HCT116 (cell line): ENCODE measurements around the gene RAB34. TPM values are rescaled to one million over a fixed set of nuclear protein-coding genes. Genes with fewer than 3 reads are reported as not detected.

Source experiments
- ATAC-seq: fragments of 200-7000 bp; cut with Tn5 transposase; 2 replicates; pipeline ENCODE4 v1.9.1; 2020; ENCODE audit warnings: mild to moderate bottlenecking, moderate library complexity
- BruUV-seq: library from RNA; stranded (reverse); fragments of 400-500 nt; replicated peaks from 2 replicates; lab custom pipeline; 2021; lab: Mats Ljungman, UMichigan
- CTCF ChIA-PET: fragments of 300-600 bp; sonication (Branson Sonifier 250); formaldehyde crosslinking; loops from one replicate; lab custom pipeline; 2021; ENCODE audit warnings: antibody characterized with exemption; lab: Charles Lee
- POLR2A ChIA-PET: fragments of 300-600, 350-600 bp; sonication (Branson Sonifier 250); formaldehyde crosslinking; loops from one replicate; lab custom pipeline; 2021; ENCODE audit warnings: antibody characterized with exemption; lab: Charles Lee
- RAD21 ChIA-PET, 2 experiments: fragments of 300-600 bp; sonication (Branson Sonifier 250); formaldehyde crosslinking; loops; one replicate each; lab custom pipeline; 2023; ENCODE audit warnings: low total read pairs in 2 of 2; ENCODE audit not compliant: uncharacterized antibody in 2 of 2, unreplicated experiment in 2 of 2, low non-redundant PET in 1 of 2; lab: Charles Lee
- DNase-seq: peaks from one replicate; pipeline ENCODE4 v3.0.0-alpha.2; 2010; ENCODE audit warnings: low read depth, low spot score
- H2AFZ ChIP-seq: fragments of 200-600 bp; shearing (Covaris generic), sonication (generic); 2 replicates; pipeline ENCODE4 v1.6.1; 2017; ENCODE audit warnings: low read depth, mixed run types, mixed read lengths, antibody characterized with exemption, low read length; ENCODE audit not compliant: poor library complexity, severe bottlenecking
- H3K27ac ChIP-seq: 2 replicates; pipeline ENCODE4 v1.5.1; 2012; ENCODE audit warnings: low read depth, low read length
- H3K27me3 ChIP-seq: fragments of 200-600 bp; sonication (generic); 2 replicates; pipeline ENCODE4 v1.6.1; 2016; ENCODE audit warnings: mixed run types, low read length, mixed read lengths; ENCODE audit not compliant: insufficient read depth
- H3K36me3 ChIP-seq, 2 experiments: fragments of 200-500 bp in 1 of 2; fragments of 200-600 bp in 1 of 2; sonication (Bioruptor generic) in 1 of 2; sonication (generic) in 1 of 2; 2 replicates each; pipeline versions ENCODE4 v1.5.1 to v1.6.1; 2014 to 2016; ENCODE audit warnings: low read length in 2 of 2, inconsistent platforms in 1 of 2, mixed read lengths in 1 of 2, mixed run types in 1 of 2; ENCODE audit not compliant: insufficient read depth in 2 of 2, control insufficient read depth in 1 of 2
- H3K4me1 ChIP-seq, 2 experiments: fragments of 200-600 bp in 1 of 2; sonication (generic) in 1 of 2; 2 replicates each; pipeline versions ENCODE4 v1.5.1 to v1.6.1; 2012 to 2017; ENCODE audit warnings: low read length in 2 of 2, inconsistent platforms in 1 of 2, mild to moderate bottlenecking in 1 of 2, mixed read lengths in 1 of 2, mixed run types in 1 of 2, moderate library complexity in 1 of 2; ENCODE audit not compliant: insufficient read depth in 2 of 2, control insufficient read depth in 1 of 2
- H3K4me2 ChIP-seq: fragments of 200-600 bp; sonication (generic); 2 replicates; pipeline ENCODE4 v1.6.1; 2017; ENCODE audit warnings: mixed run types, low read length, mixed read lengths
- H3K4me3 ChIP-seq, 2 experiments: fragments of 200-600 bp in 1 of 2; sonication (generic) in 1 of 2; replicated peaks in 1 of 2; 2 replicates each; pipeline ENCODE4 v1.5.1; 2011 to 2016; ENCODE audit warnings: low read length in 2 of 2, control low read depth in 1 of 2, low read depth in 1 of 2, mild to moderate bottlenecking in 1 of 2, mixed read lengths in 1 of 2, mixed run types in 1 of 2
- H3K79me2 ChIP-seq: fragments of 200-600 bp; sonication (generic); 2 replicates; pipeline ENCODE4 v1.6.1; 2017; ENCODE audit warnings: mild to moderate bottlenecking, mixed run types, low read length, moderate library complexity, mixed read lengths; ENCODE audit not compliant: insufficient read depth
- H3K9ac ChIP-seq: fragments of 200-600 bp; sonication (generic); 2 replicates; pipeline ENCODE4 v1.6.1; 2016; ENCODE audit warnings: low read length, mixed read lengths
- H3K9me2 ChIP-seq: fragments of 200-600 bp; sonication (generic), shearing (Covaris generic); 2 replicates; pipeline ENCODE4 v1.6.1; 2017; ENCODE audit warnings: mixed run types, mild to moderate bottlenecking, moderate library complexity; ENCODE audit not compliant: insufficient read depth
- H3K9me3 ChIP-seq, 2 experiments: fragments of 200-500 bp in 1 of 2; fragments of 200-600 bp in 1 of 2; sonication (Bioruptor generic) in 1 of 2; sonication (generic) in 1 of 2; 2 replicates each; pipeline ENCODE4 v1.6.1; 2014 to 2017; ENCODE audit warnings: low read length in 2 of 2, mixed read lengths in 2 of 2, inconsistent platforms in 1 of 2, low read depth in 1 of 2, mild to moderate bottlenecking in 1 of 2, mixed run types in 1 of 2, moderate library complexity in 1 of 2; ENCODE audit not compliant: control insufficient read depth in 1 of 2, insufficient read depth in 1 of 2
- H4K20me1 ChIP-seq: fragments of 200-600 bp; sonication (generic), shearing (Covaris generic); 2 replicates; pipeline ENCODE4 v1.6.1; 2017; ENCODE audit warnings: mixed run types, mild to moderate bottlenecking, moderate library complexity; ENCODE audit not compliant: insufficient read depth
- CBX3 ChIP-seq: IDR thresholded peaks from 2 replicates; pipeline ENCODE4 v1.6.1; 2012; ENCODE audit warnings: low read depth
- EGR1 ChIP-seq: IDR thresholded peaks from 2 replicates; pipeline ENCODE4 v1.6.1; 2012; ENCODE audit warnings: low read depth
- EZH2phosphoT487 ChIP-seq: fragments of 200-600 bp; IDR thresholded peaks from 2 replicates; pipeline ENCODE4 v1.6.1; 2018; ENCODE audit warnings: antibody characterized with exemption, borderline replicate concordance
- FOSL1 ChIP-seq: IDR thresholded peaks from 2 replicates; pipeline ENCODE4 v1.6.1; 2012; ENCODE audit warnings: low read depth
- JUND ChIP-seq: IDR thresholded peaks from 2 replicates; pipeline ENCODE4 v1.6.1; 2012
- SP1 ChIP-seq: IDR thresholded peaks from 2 replicates; pipeline ENCODE4 v1.6.1; 2012; ENCODE audit warnings: low read depth
- SRF ChIP-seq: IDR thresholded peaks from 2 replicates; pipeline ENCODE4 v1.6.1; 2012; ENCODE audit warnings: low read depth
- TCF7L2 ChIP-seq: IDR thresholded peaks from 2 replicates; pipeline ENCODE4 v1.7.0; 2011; ENCODE audit warnings: borderline replicate concordance, inconsistent platforms; ENCODE audit not compliant: insufficient read depth, insufficient read length; ENCODE audit errors: extremely low read depth
- ZBTB33 ChIP-seq: IDR thresholded peaks from 2 replicates; pipeline ENCODE4 v1.6.1; 2011; ENCODE audit warnings: mild to moderate bottlenecking, low read length, moderate library complexity; ENCODE audit not compliant: insufficient replicate concordance; ENCODE audit errors: extremely low read depth
- ZFX ChIP-seq: fragments of 450-650 bp; IDR thresholded peaks from 2 replicates; pipeline ENCODE4 v1.6.1; 2017
- ZNF274 ChIP-seq: fragments of 200-500 bp; sonication (Bioruptor generic); IDR thresholded peaks from 2 replicates; pipeline ENCODE4 v1.6.1; 2014; ENCODE audit warnings: mild to moderate bottlenecking, low read depth, low read length, inconsistent platforms
- intact Hi-C: fragments of 100-400 bp; cut with micrococcal nuclease; formaldehyde crosslinking; loops from 2 replicates; pipeline ENCODE4 v1.10.0; 2022
- total RNA-seq: library from RNA; stranded (reverse); gene quantifications from one replicate; pipeline ENCODE4 v1.2.1, GENCODE V29; 2021; ENCODE audit not compliant: unreplicated experiment
- TF ChIP-seq, protein P1 (sequence below): IDR thresholded peaks from 2 replicates; pipeline ENCODE4 v1.6.1; 2012
- TF ChIP-seq, protein P2 (sequence below): IDR thresholded peaks from 2 replicates; pipeline ENCODE4 v1.6.1; 2012; ENCODE audit warnings: low read depth
- TF ChIP-seq, protein P3 (sequence below): IDR thresholded peaks from 2 replicates; pipeline ENCODE4 v1.6.1; 2012

Gene RAB34
- total RNA-seq, 1 experiment from 2014 or later, result 0.59 TPM

DNA sequence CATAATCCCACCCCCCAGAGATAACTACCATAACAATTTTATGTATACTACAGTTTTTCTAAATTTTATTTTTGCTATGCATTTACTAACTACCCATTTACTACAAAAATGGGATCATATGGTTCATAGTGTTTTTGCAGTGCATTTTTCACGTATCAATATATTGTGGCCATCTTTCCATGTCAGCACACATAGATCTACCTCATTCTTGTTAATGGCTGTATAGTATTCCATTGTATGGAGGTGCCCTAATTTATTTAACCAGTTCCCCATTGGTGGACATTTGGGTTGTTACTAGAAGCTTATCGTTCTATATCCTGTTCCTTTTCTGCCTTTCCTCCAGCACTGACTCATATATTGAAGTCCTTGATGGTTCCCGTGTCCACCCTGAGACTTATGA, 28.7 kb downstream of the RAB34 start:
- H3K27me3 ChIP-seq, result no peaks in the 10 kb centered on the region
- H4K20me1 ChIP-seq, result no peaks in the 10 kb centered on the region
- no peaks in the 10 kb centered on the region for H3K4me1 ChIP-seq
- intact Hi-C loops, result no loop called here
- peaks cover 72 to 73% of the 10 kb centered on the region in 2 experiments for H3K36me3 ChIP-seq
- TF ChIP-seq, protein P1, sequence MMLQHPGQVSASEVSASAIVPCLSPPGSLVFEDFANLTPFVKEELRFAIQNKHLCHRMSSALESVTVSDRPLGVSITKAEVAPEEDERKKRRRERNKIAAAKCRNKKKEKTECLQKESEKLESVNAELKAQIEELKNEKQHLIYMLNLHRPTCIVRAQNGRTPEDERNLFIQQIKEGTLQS, result no peak
- no peak for TF ChIP-seq JUND
- TF ChIP-seq SP1, result no peak
- TF ChIP-seq ZBTB33, result no peak
- no peak for TF ChIP-seq SRF
- no peak for TF ChIP-seq ZFX
- no peak for TF ChIP-seq CBX3
- TF ChIP-seq, protein P2, sequence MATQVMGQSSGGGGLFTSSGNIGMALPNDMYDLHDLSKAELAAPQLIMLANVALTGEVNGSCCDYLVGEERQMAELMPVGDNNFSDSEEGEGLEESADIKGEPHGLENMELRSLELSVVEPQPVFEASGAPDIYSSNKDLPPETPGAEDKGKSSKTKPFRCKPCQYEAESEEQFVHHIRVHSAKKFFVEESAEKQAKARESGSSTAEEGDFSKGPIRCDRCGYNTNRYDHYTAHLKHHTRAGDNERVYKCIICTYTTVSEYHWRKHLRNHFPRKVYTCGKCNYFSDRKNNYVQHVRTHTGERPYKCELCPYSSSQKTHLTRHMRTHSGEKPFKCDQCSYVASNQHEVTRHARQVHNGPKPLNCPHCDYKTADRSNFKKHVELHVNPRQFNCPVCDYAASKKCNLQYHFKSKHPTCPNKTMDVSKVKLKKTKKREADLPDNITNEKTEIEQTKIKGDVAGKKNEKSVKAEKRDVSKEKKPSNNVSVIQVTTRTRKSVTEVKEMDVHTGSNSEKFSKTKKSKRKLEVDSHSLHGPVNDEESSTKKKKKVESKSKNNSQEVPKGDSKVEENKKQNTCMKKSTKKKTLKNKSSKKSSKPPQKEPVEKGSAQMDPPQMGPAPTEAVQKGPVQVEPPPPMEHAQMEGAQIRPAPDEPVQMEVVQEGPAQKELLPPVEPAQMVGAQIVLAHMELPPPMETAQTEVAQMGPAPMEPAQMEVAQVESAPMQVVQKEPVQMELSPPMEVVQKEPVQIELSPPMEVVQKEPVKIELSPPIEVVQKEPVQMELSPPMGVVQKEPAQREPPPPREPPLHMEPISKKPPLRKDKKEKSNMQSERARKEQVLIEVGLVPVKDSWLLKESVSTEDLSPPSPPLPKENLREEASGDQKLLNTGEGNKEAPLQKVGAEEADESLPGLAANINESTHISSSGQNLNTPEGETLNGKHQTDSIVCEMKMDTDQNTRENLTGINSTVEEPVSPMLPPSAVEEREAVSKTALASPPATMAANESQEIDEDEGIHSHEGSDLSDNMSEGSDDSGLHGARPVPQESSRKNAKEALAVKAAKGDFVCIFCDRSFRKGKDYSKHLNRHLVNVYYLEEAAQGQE, result no peak
- no peak for TF ChIP-seq EZH2phosphoT487
- TF ChIP-seq, protein P3, sequence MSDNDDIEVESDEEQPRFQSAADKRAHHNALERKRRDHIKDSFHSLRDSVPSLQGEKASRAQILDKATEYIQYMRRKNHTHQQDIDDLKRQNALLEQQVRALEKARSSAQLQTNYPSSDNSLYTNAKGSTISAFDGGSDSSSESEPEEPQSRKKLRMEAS, result no peak
- no peak for TF ChIP-seq EGR1
- no peak for TF ChIP-seq ZNF274
- no peak for TF ChIP-seq TCF7L2
- TF ChIP-seq FOSL1, result no peak
- no peak overlapping the region for H3K4me2 ChIP-seq
- ChIA-PET RAD21 (no interaction called here), CTCF (no interaction called here), POLR2A (no interaction called here)
- no peaks in the 10 kb centered on the region for H3K9me3 ChIP-seq
- no peaks in the 10 kb centered on the region for H3K79me2 ChIP-seq
- H3K9me2 ChIP-seq, result no peaks in the 10 kb centered on the region
- no peak for ATAC-seq
- H3K9ac ChIP-seq, result no peak overlapping the region
- DNase-seq, result no peak
- no peak overlapping the region for H3K27ac ChIP-seq
- H3K4me3 ChIP-seq, result no peak overlapping the region
- no peak overlapping the region for H2AFZ ChIP-seq
- no TSS peak for BruUV-seq
